Inferior parietal cortex (tissue), 1 donor: ENCODE results near the gene SLC25A21.
"Not testable (repeated sequence)": the region's sequence is repeated elsewhere in the genome, so short reads cannot be mapped to it uniquely, and the experiment has no call there.

Experiments used
- DNase-seq: peaks from one replicate; pipeline ENCODE4 v3.0.0-alpha.2; 2016; ENCODE audit errors: extremely low spot score

SLC25A21 gene

GRCh38 chr14:37088356-37089215 is 83.8 kb downstream of the SLC25A21 start:
- no peak for DNase-seq

- DNase-seq: no peak
These were observed 84.9 kb downstream of the SLC25A21 start for GRCh38 chr14:37087520-37087919.

- DNase-seq: no peak
These were observed 88.8 kb downstream of the SLC25A21 start for GRCh38 chr14:37083599-37083998.

- no peak for DNase-seq
These were observed 90.0 kb downstream of the SLC25A21 start for GRCh38 chr14:37082449-37082848.

GRCh38 chr14:37081856-37082255 is 90.5 kb downstream of the SLC25A21 start:
- DNase-seq: no peak

GRCh38 chr14:37081218-37081617 is 91.2 kb downstream of the SLC25A21 start:
- no peak for DNase-seq

GRCh38 chr14:37078131-37078530 is 94.3 kb downstream of the SLC25A21 start:
- DNase-seq: no peak

- not testable (repeated sequence) for DNase-seq
These were observed 98.1 kb downstream of the SLC25A21 start for GRCh38 chr14:37074320-37074719.

- DNase-seq: no peak
These were observed 108.8 kb downstream of the SLC25A21 start for GRCh38 chr14:37063467-37064240.

GRCh38 chr14:37062191-37062803 is 110.1 kb downstream of the SLC25A21 start:
- no peak for DNase-seq

- no peak for DNase-seq
These were observed 110.7 kb downstream of the SLC25A21 start for GRCh38 chr14:37061697-37062096.

GRCh38 chr14:37060496-37061260 is 111.7 kb downstream of the SLC25A21 start:
- no peak for DNase-seq

GRCh38 chr14:37057776-37058175 is 114.6 kb downstream of the SLC25A21 start:
- DNase-seq: no peak

- DNase-seq: no peak
These were observed 115.9 kb downstream of the SLC25A21 start for GRCh38 chr14:37056473-37056872.

GRCh38 chr14:37054869-37055268 is 117.5 kb downstream of the SLC25A21 start:
- no peak for DNase-seq

GRCh38 chr14:37054144-37054543 is 118.3 kb downstream of the SLC25A21 start:
- DNase-seq: no peak

GRCh38 chr14:37051680-37052079 is 120.7 kb downstream of the SLC25A21 start:
- no peak for DNase-seq

- DNase-seq: no peak
These were observed 121.3 kb downstream of the SLC25A21 start for GRCh38 chr14:37051153-37051552.

GRCh38 chr14:37048666-37049071 is 123.7 kb downstream of the SLC25A21 start:
- no peak for DNase-seq

GRCh38 chr14:37047996-37048395 is 124.4 kb downstream of the SLC25A21 start:
- no peak for DNase-seq

GRCh38 chr14:37047226-37047625 is 125.2 kb downstream of the SLC25A21 start:
- DNase-seq: no peak

GRCh38 chr14:37046815-37047214 is 125.6 kb downstream of the SLC25A21 start:
- DNase-seq: no peak
